Measurements from ENCODE around the gene DNAJC5.
"Not testable (repeated sequence)": the region's sequence is repeated elsewhere in the genome, so short reads cannot be mapped to it uniquely, and the experiment has no call there.

The DNAJC5 gene

GRCh38 chr20:63908008-63908682 is 13.2 kb downstream of the DNAJC5 start:
- no peak for DNase-seq (ENCODE audit: low spot score)

- no peak for DNase-seq (ENCODE audit: low spot score)
Measured at GRCh38 chr20:63911176-63911575, 16.2 kb downstream of the DNAJC5 start.

- no peak for DNase-seq (ENCODE audit: low spot score)
Measured at GRCh38 chr20:63913768-63914167, 18.8 kb downstream of the DNAJC5 start.

- no peak for DNase-seq (ENCODE audit: low spot score)
Measured at GRCh38 chr20:63915471-63915870, 20.5 kb downstream of the DNAJC5 start.

- DNase-seq (ENCODE audit: low spot score), result not testable (repeated sequence)
Measured at GRCh38 chr20:63916371-63916939, 21.5 kb downstream of the DNAJC5 start.

GRCh38 chr20:63917811-63918210 is 22.9 kb downstream of the DNAJC5 start:
- no peak for DNase-seq (ENCODE audit: low spot score)

- DNase-seq (ENCODE audit: low spot score), result no peak
Measured at GRCh38 chr20:63919130-63919529, 24.2 kb downstream of the DNAJC5 start.

- no peak for DNase-seq (ENCODE audit: low spot score)
Measured at GRCh38 chr20:63920226-63920625, 25.3 kb downstream of the DNAJC5 start.

- no peak for DNase-seq (ENCODE audit: low spot score)
Measured at GRCh38 chr20:63923651-63924050, 28.7 kb downstream of the DNAJC5 start.

- no peak for DNase-seq (ENCODE audit: low spot score)
Measured at GRCh38 chr20:63924241-63924640, 29.3 kb downstream of the DNAJC5 start.

GRCh38 chr20:63926298-63926697 is 31.4 kb downstream of the DNAJC5 start:
- no peak for DNase-seq (ENCODE audit: low spot score)

- DNase-seq (ENCODE audit: low spot score), result no peak
Measured at GRCh38 chr20:63929071-63929470, 34.1 kb downstream of the DNAJC5 start.

- not testable (repeated sequence) for DNase-seq (ENCODE audit: low spot score)
Measured at GRCh38 chr20:63929473-63929883, 34.6 kb downstream of the DNAJC5 start.

- no peak for DNase-seq (ENCODE audit: low spot score)
Measured at GRCh38 chr20:63930971-63931553, 36.1 kb downstream of the DNAJC5 start.

GRCh38 chr20:63931735-63932134 is 36.8 kb downstream of the DNAJC5 start:
- no peak for DNase-seq (ENCODE audit: low spot score)

GRCh38 chr20:63932606-63933160 is 37.8 kb downstream of the DNAJC5 start:
- DNase-seq (ENCODE audit: low spot score), result no peak

GRCh38 chr20:63933646-63934045 is 38.7 kb downstream of the DNAJC5 start:
- no peak for DNase-seq (ENCODE audit: low spot score)

- peak; percentile 81 for DNase-seq (ENCODE audit: low spot score)
Measured at GRCh38 chr20:63934271-63935068, 39.5 kb downstream of the DNAJC5 start.

GRCh38 chr20:63935447-63935846 is 40.5 kb downstream of the DNAJC5 start:
- DNase-seq (ENCODE audit: low spot score), result no peak

GRCh38 chr20:63937596-63937995 is 42.7 kb downstream of the DNAJC5 start:
- DNase-seq (ENCODE audit: low spot score), result no peak

GRCh38 chr20:63939061-63939935 is 44.4 kb downstream of the DNAJC5 start:
- DNase-seq (ENCODE audit: low spot score), result no peak
